KBM-7 (cell line): ENCODE data around the gene AUH.

Experiments
- DNase-seq: peaks from one replicate; pipeline ENCODE4 v3.0.0-alpha.2; 2015
- in situ Hi-C: fragments of 300-500 bp; cut with MboI; formaldehyde crosslinking; loops from 2 replicates; pipeline ENCODE4 v1.14.3; 2020; ENCODE audit warnings: low sequenced_read_pairs, low pct_unique_long_range_greater_than_20kb, mixed read lengths

The AUH gene

GRCh38 chr9:91182429-91183225 is 179.1 kb downstream of the AUH start:
- in situ Hi-C loops = no loop called here
- no peak for DNase-seq

GRCh38 chr9:91181541-91181940 is 180.2 kb downstream of the AUH start:
- in situ Hi-C loops = no loop called here
- DNase-seq = no peak

GRCh38 chr9:91180930-91181268 is 180.8 kb downstream of the AUH start:
- in situ Hi-C loops = no loop called here
- DNase-seq = no peak

- in situ Hi-C loops = no loop called here
- DNase-seq = no peak
Measured at GRCh38 chr9:91180240-91180929, 181.3 kb downstream of the AUH start.

GRCh38 chr9:91179237-91180138 is 182.2 kb downstream of the AUH start:
- DNase-seq = no peak
- in situ Hi-C loops = no loop called here

- in situ Hi-C loops = no loop called here
Measured at GRCh38 chr9:91178281-91179236, 183.2 kb downstream of the AUH start.

GRCh38 chr9:91177661-91178280 is 183.9 kb downstream of the AUH start:
- peak; percentile 35 for DNase-seq
- in situ Hi-C loops = no loop called here

More at GRCh38 chr9:91178281-91179236, 183.2 kb downstream of the AUH start:
- DNase-seq = no peak

GRCh38 chr9:91177081-91177480 is 184.6 kb downstream of the AUH start:
- DNase-seq = no peak
- in situ Hi-C loops = no loop called here

- in situ Hi-C loops = no loop called here
- no peak for DNase-seq
Measured at GRCh38 chr9:91176426-91176825, 185.3 kb downstream of the AUH start.

- in situ Hi-C loops = no loop called here
- DNase-seq = peak; percentile 84
Measured at GRCh38 chr9:91174772-91175171, 186.9 kb downstream of the AUH start.

GRCh38 chr9:91172329-91172728 is 189.4 kb downstream of the AUH start:
- in situ Hi-C loops = no loop called here

GRCh38 chr9:91170951-91171350 is 190.8 kb downstream of the AUH start:
- in situ Hi-C loops = no loop called here
- no peak for DNase-seq

More at GRCh38 chr9:91172329-91172728, 189.4 kb downstream of the AUH start:
- DNase-seq = no peak

- in situ Hi-C loops = no loop called here
- no peak for DNase-seq
Measured at GRCh38 chr9:91166796-91167366, 194.8 kb downstream of the AUH start.

GRCh38 chr9:91164724-91165520 is 196.8 kb downstream of the AUH start:
- DNase-seq = peak; percentile 90
- in situ Hi-C loops = no loop called here
